GM19238 (cell line): ENCODE results near the gene CSMD2.
A peak's percentile ranks its signal among the peaks of the same experiment; 100 is the strongest.
"Not testable (repeated sequence)": the region's sequence is repeated elsewhere in the genome, so short reads cannot be mapped to it uniquely, and the experiment has no call there.

Source experiments
- DNase-seq: peaks from one replicate; pipeline ENCODE4 v3.0.0; 2011; ENCODE audit warnings: low spot score; ENCODE audit not compliant: insufficient read length

Gene CSMD2

GRCh38 chr1:33512226-33513011 is 652.6 kb downstream of the CSMD2 start:
- DNase-seq = no peak

DNA sequence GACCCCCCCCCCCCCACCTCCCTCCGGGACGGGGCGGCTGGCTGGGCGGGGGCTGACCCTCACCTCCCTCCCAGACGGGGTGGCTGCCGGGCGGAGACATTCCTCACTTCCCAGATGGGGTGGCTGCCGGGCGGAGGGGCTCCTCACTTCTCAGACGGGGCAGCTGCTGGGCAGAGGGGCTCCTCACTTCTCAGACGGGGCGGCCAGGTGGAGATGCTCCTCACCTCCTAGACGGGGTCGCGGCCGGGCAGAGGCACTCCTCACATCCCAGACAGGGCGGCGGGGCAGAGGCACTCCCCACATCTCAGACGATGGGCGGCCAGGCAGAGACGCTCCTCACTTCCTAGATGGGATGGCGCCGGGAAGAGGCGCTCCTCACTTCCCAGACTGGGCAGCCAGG is 655.8 kb downstream of the CSMD2 start:
- DNase-seq = not testable (repeated sequence)

GRCh38 chr1:33508151-33508550 is 656.9 kb downstream of the CSMD2 start:
- DNase-seq = no peak

GRCh38 chr1:33507661-33508060 is 657.4 kb downstream of the CSMD2 start:
- no peak for DNase-seq

DNA sequence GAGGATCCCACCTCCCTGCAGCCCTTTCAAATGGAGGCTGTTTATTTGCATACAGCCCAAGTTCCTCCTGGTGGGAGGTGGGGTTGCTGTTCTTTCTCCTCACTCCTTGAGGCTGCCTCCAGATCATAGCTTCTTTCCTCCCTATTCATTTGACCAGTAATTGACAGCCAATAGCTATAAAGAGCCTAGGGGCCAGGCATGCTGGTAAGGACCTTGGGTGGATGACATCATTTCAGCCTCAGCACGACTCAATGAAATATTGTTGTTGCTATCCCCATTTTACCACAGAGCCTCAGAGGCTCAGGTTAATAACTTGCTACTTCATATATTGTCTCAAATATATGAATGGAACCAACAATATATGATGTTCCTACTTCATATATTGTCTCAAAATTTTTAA is 661.5 kb downstream of the CSMD2 start:
- no peak for DNase-seq

DNA sequence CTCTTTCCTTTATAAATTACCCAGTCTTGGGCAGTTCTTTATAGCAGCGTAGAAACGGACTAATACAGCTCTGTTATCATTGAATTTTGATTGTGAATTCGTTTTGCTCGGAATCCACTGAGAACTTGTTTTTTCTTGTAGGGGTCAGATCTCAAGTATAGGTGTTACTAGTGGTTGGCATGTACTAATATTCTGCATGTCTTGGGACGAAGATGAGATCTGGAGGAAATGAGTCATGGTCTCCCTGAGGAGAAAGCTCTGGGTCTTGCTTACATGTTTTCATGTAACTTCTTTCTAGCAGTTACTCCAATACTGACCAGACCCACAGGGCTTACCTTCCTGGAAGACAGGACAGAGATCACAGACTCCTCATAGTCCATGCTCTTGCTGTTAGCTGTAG is 662.3 kb downstream of the CSMD2 start:
- DNase-seq = no peak

- no peak for DNase-seq
Observed at GRCh38 chr1:33501774-33502173, 663.3 kb downstream of the CSMD2 start.

DNA sequence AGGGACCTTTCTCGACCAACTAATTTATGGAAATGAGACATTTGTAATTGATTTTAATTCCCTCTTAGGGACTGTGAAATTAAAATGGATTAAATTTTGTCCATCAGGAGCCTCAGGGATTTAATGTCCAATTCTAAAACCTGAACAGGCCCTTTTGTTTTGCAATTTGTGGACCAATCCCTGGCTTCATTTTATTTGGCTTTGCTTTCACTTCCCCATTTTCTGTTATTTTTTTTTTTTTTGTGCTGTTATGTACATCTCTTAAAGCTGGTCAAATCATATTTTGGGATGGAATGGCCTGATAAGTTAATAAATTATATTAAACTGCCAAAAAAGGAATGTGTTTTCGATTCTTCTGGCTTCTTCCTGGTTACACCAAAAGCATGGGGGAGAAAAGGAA is 663.7 kb downstream of the CSMD2 start:
- DNase-seq = no peak

DNA sequence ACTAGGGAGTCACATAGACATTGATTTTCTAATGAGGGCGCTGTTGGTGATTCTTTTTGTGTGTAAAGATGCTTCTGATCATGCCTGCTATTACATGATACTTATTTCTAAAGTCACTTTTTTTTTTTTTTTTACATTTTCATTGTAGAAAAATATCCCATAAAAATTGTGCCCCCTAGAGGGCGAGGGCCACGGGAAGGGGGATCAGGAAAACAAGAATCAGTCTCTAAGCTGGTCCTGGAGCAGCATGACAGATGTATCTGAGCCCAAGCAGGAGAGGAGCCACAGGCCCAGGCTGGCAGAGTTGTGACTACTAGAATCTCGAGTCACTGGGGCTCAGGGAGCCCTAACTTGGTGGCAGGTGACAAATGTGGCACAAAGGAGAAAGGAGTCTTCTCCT is 664.5 kb downstream of the CSMD2 start:
- no peak for DNase-seq

DNA sequence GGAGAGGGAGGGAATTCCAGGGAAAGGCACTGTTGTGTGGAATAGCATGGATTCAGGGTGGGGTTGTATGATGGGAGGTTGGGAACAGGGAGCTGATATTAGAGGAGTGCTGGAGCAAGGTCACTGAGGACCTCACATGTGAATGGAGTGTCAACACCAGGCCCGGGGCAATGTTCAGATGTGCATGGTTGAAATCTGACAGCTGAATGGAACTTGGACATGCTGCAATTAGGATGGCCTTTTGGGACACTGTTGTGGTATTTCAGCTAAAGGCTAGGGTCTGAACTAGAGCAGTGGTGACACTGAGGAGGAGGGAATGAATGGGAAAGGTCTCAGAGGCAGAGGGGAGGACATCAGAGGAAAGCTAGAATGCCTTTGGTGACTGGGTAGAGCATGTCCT is 667.6 kb downstream of the CSMD2 start:
- DNase-seq = no peak

GRCh38 chr1:33494929-33495328 is 670.1 kb downstream of the CSMD2 start:
- DNase-seq = no peak

- DNase-seq = no peak
Observed at GRCh38 chr1:33488624-33489023, 676.4 kb downstream of the CSMD2 start.

- DNase-seq = no peak
Observed at GRCh38 chr1:33482412-33482811, 682.6 kb downstream of the CSMD2 start.

- DNase-seq = no peak
Observed at GRCh38 chr1:33477451-33477850, 687.6 kb downstream of the CSMD2 start.

DNA sequence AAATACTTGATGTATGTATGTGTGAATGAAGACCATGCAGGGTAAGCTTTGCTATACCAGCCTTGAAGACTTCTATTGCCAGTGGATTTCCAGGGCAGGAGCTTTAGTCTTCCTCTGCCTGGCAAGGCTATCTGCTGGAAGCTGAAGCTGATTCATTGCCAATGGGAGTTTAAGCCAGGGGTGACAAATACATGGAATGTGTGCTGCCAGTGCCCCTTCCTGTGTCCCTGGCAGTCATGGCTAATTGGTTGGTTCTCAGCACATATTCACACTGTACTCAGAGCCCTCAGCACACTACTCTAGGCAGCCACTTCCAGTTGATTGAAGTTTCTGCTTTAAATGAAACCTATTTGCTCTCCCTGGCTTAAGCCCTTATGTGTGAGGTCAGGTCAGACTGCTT is 691.1 kb downstream of the CSMD2 start:
- no peak for DNase-seq

DNA sequence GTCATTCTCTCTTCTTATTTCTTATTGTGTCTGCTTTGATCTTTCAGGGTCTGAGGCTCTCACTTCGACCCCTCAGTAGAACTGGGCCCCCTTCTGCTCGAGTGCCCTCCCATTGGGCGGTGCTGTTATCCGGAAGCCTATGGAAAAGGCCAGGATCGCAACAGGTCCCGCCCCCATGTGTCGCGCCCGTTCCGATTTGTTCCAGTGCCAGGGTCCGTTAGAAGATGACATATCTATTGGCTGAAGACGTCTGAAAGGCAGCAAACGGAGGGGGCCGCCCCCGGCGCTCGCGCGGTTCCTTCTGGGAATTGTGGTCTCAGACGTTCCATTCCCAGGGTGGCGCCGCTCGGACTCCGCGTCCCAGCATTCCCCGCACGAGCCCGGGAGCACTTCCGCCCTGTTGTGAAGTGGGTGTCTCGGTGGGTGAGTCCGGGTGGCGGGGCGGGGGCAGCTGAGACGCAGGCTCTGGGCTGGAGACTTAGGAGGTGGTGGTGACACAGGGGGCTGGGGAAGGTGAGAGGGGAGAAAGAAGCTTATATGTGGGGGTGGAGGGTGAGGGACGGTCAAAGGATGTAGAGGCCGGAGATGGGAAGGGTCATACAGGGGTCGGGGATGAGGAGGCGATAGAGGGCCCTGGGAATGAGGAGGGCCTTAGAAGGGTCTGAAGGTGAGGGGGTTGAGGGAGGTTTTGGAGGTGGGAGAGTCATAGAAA is 692.6 kb downstream of the CSMD2 start, which contains the start of gene ZSCAN20:
ZSCAN20 (plus strand) TSS at position 377 of the 712 bp plus-strand sequence. CDS start 6,644 bp downstream, outside the sequence.
- DNase-seq = peak; percentile 84

GRCh38 chr1:33471416-33471815 is 693.6 kb downstream of the CSMD2 start:
- no peak for DNase-seq

DNA sequence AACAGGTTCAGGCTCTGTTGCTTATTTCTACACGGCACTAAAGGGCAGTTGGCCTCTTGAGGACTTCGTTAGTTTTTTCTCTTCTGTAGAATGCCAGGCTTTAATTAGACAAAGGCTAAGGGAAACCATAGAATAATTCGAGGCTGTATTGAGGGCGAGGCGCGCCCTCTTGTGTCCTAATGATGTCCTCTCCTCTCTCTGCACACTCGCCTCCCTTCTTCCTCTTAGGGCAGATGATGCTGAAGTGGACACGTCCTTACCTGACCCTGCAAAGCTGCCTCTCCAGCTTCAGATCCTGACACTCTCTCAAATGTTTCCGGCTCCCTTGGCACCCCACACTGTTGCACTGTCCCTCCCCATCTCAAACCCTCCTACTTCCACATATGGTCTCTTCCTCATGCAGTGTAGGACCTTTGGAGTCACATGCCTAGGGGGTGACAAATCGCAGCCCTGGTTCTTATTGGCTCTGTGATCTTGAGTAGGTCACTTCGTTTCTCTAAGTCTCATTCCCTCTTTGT is 694.5 kb downstream of the CSMD2 start:
- DNase-seq = peak; percentile 35

DNA sequence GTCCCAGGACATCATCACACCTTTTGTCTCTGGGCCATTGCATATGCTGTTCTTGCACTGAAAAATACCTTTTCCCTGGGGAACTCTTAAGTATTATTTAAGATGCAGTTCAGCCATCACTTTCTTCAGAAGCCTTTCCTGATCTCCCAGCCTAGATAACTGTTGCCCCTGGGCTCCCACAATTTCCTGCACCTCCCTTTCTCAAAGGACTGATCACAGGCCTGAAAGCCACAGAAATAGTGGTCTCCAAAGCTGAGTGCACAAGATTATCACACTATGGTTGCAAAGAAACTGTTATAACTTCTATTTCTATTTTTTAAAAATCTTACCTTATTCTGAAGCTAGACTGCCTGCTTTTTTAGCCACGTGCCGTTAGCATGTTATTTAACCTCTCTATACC is 695.3 kb downstream of the CSMD2 start:
- DNase-seq = no peak

- no peak for DNase-seq
Observed at GRCh38 chr1:33468967-33469366, 696.1 kb downstream of the CSMD2 start.

DNA sequence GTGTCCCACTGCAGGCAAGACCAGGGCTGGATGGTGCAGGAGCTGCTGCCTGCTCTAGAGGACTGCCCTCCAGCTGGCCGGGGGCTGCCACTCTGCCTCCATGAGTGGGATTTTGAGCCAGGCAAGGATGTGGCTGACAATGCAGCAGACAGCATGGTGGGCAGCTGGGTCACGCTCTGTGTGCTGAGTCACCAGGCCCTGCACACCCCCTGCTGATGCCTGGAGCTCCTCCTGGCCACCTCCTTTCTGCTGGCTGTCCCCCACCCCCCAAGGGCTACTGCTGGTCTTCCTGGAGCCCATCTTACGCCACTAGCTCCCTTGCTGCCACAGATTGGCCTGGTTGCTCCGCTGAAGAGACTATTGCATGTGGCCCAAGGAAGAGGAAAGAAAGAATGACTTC is 696.5 kb downstream of the CSMD2 start:
- no peak for DNase-seq

DNA sequence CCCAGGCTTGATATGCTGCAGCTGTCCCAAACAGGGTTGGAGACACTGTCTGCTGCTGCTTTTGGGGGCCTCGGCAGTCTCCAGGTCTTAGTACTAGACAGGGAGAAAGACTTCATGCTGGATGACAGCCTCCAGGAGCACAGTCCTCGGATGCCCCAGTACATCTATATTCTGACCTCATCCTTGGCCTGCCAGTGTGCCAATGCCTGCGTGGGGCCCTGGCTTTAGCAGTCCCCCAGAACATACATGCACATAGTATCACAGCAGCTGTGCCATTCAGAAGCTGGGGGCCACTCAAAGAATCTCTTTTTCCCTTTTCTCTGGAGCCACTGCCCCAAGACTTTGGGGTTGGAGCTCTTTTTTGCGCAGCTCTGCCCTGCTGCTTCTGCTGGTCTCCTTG is 697.0 kb downstream of the CSMD2 start:
- DNase-seq = no peak

DNA sequence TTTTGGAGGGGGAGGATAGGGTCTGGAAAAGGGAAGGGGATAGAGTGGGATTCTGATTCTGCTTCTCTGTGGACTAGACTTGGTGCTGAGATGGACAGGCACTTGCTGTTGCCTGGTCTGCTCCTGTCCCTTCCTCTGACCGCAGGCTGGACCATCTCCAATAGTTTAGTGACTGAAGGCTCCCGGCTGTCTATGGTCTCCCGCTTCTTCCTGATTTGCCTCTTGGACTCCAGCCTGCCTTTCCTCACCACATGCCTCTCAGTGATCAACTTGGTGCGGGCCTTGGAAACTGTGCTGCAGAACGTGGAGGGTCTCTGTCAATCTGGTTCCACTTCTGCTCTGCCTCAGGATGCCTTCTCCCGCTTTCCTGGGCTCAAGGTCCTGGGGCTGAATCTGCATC is 698.9 kb downstream of the CSMD2 start:
- DNase-seq = no peak
